ENCODE results near the gene ACSS2. TPM values are rescaled to one million over a fixed set of nuclear protein-coding genes. Genes with fewer than 3 reads are reported as not detected.
A peak's percentile ranks its signal among the peaks of the same experiment; 100 is the strongest.

The ACSS2 gene
- total RNA-seq, 1 donor from 2014 or later = 38.0 TPM

- Mint-ChIP-seq H3K4me3 (no peak overlapping the region), H3K27me3 (ENCODE audit: insufficient read depth) (no peaks in the 10 kb centered on the region), H3K9me3 (no peaks in the 10 kb centered on the region), H3K4me1 (ENCODE audit: low read depth) (no peaks in the 10 kb centered on the region), H3K27ac (no peak overlapping the region), H3K36me3 (ENCODE audit: low read depth) (peaks cover 31% of the 10 kb centered on the region)
- intact Hi-C loops (cut with micrococcal nuclease) = no loop called here
- DNase-seq (ENCODE audit: low spot score) = no peak
These were observed 71.6 kb downstream of the ACSS2 start for GRCh38 chr20:34948030-34948429.

GRCh38 chr20:34949120-34949519, 72.7 kb downstream of the ACSS2 start:
- no peak for DNase-seq (ENCODE audit: low spot score)
- Mint-ChIP-seq H3K27ac (no peak overlapping the region), H3K36me3 (ENCODE audit: low read depth) (peaks cover 28% of the 10 kb centered on the region), H3K27me3 (ENCODE audit: insufficient read depth) (no peaks in the 10 kb centered on the region), H3K9me3 (no peaks in the 10 kb centered on the region), H3K4me3 (no peak overlapping the region), H3K4me1 (ENCODE audit: low read depth) (no peaks in the 10 kb centered on the region)
- intact Hi-C loops (cut with micrococcal nuclease) = no loop called here

GRCh38 chr20:34951252-34951651, 74.8 kb downstream of the ACSS2 start:
- DNase-seq (ENCODE audit: low spot score) = no peak
- H3K27me3 Mint-ChIP-seq (ENCODE audit: insufficient read depth) = no peaks in the 10 kb centered on the region
- peaks cover 20% of the 10 kb centered on the region for H3K36me3 Mint-ChIP-seq (ENCODE audit: low read depth)
- H3K4me1 Mint-ChIP-seq (ENCODE audit: low read depth) = peaks cover 20% of the 10 kb centered on the region
- no peak overlapping the region for H3K27ac Mint-ChIP-seq
- intact Hi-C loops (cut with micrococcal nuclease) = loop anchor here (10.0 kb wide), 1 partner anchor 324 kb away; the partner anchor contains the start of gene MMP24OS
- no peak overlapping the region for H3K4me3 Mint-ChIP-seq
- no peaks in the 10 kb centered on the region for H3K9me3 Mint-ChIP-seq

- Mint-ChIP-seq H3K36me3 (ENCODE audit: low read depth) (peaks cover 19% of the 10 kb centered on the region), H3K4me3 (no peak overlapping the region), H3K9me3 (no peaks in the 10 kb centered on the region), H3K27ac (no peak overlapping the region), H3K4me1 (ENCODE audit: low read depth) (peaks cover 23% of the 10 kb centered on the region), H3K27me3 (ENCODE audit: insufficient read depth) (no peaks in the 10 kb centered on the region)
- DNase-seq (ENCODE audit: low spot score) = no peak
- intact Hi-C loops (cut with micrococcal nuclease) = loop anchor here (10.0 kb wide), 1 partner anchor 323 kb away; the partner anchor contains the start of gene MMP24OS
These were observed 75.2 kb downstream of the ACSS2 start for GRCh38 chr20:34951652-34952051.

GRCh38 chr20:34952671-34953070, 76.3 kb downstream of the ACSS2 start:
- no peaks in the 10 kb centered on the region for H3K9me3 Mint-ChIP-seq
- peaks cover 23% of the 10 kb centered on the region for H3K4me1 Mint-ChIP-seq (ENCODE audit: low read depth)
- no peak overlapping the region for H3K27ac Mint-ChIP-seq
- DNase-seq (ENCODE audit: low spot score) = no peak
- no peaks in the 10 kb centered on the region for H3K27me3 Mint-ChIP-seq (ENCODE audit: insufficient read depth)
- no peak overlapping the region for H3K4me3 Mint-ChIP-seq
- intact Hi-C loops (cut with micrococcal nuclease) = loop anchor here (10.0 kb wide), 1 partner anchor 322 kb away; the partner anchor contains the start of gene MMP24OS
- peaks cover 19% of the 10 kb centered on the region for H3K36me3 Mint-ChIP-seq (ENCODE audit: low read depth)

- Mint-ChIP-seq H3K27me3 (ENCODE audit: insufficient read depth) (no peaks in the 10 kb centered on the region), H3K36me3 (ENCODE audit: low read depth) (peaks cover 19% of the 10 kb centered on the region), H3K4me3 (peak overlapping the region; percentile 94), H3K9me3 (no peaks in the 10 kb centered on the region), H3K4me1 (ENCODE audit: low read depth) (peaks cover 23% of the 10 kb centered on the region), H3K27ac (no peak overlapping the region)
- intact Hi-C loops (cut with micrococcal nuclease) = loop anchor here (10.0 kb wide), 1 partner anchor 321 kb away; the partner anchor contains the start of gene MMP24OS
- DNase-seq (ENCODE audit: low spot score) = no peak
These were observed 77.5 kb downstream of the ACSS2 start for GRCh38 chr20:34953960-34954359.

GRCh38 chr20:34954904-34955230, 78.5 kb downstream of the ACSS2 start:
- no peak for DNase-seq (ENCODE audit: low spot score)
- Mint-ChIP-seq H3K4me1 (ENCODE audit: low read depth) (peaks cover 23% of the 10 kb centered on the region), H3K27me3 (ENCODE audit: insufficient read depth) (peaks cover 2% of the 10 kb centered on the region), H3K9me3 (no peaks in the 10 kb centered on the region), H3K4me3 (peak overlapping the region; percentile 94), H3K36me3 (ENCODE audit: low read depth) (peaks cover 15% of the 10 kb centered on the region), H3K27ac (peak overlapping the region; percentile 95)
- intact Hi-C loops (cut with micrococcal nuclease) = loop anchor here (1.0 to 10.0 kb wide), 8 partner anchors 37 to 586 kb away; partner anchors contain the start of genes ACSS2, MMP24OS, PIGU and TRPC4AP

- intact Hi-C loops (cut with micrococcal nuclease) = loop anchor here (1.0 to 10.0 kb wide), 9 partner anchors 37 to 586 kb away; partner anchors contain the start of genes ACSS2, EDEM2, MMP24OS and PIGU
- Mint-ChIP-seq H3K27ac (peak within 1 kb of the TSS; percentile 95), H3K4me1 (ENCODE audit: low read depth) (peaks cover 24% of the 10 kb centered on the region), H3K4me3 (peak within 1 kb of the TSS; percentile 94), H3K27me3 (ENCODE audit: insufficient read depth) (peaks cover 3% of the 10 kb centered on the region), H3K9me3 (no peaks in the 10 kb centered on the region), H3K36me3 (ENCODE audit: low read depth) (peaks cover 10% of the 10 kb centered on the region)
- peak; percentile 97 for DNase-seq (ENCODE audit: low spot score)
These were observed 79.0 kb downstream of the ACSS2 start, which contains the start of the genes GSS and MYH7B for GRCh38 chr20:34955231-34956040. Gene GSS (minus strand): TSS chr20:34955806. CDS start chr20:34951852, 3,954 bp downstream. Gene MYH7B (plus strand): TSS chr20:34955868. CDS start chr20:34978006, 22,138 bp downstream.

- Mint-ChIP-seq H3K36me3 (ENCODE audit: low read depth) (peaks cover 10% of the 10 kb centered on the region), H3K27me3 (ENCODE audit: insufficient read depth) (peaks cover 3% of the 10 kb centered on the region), H3K27ac (peak overlapping the region; percentile 95), H3K9me3 (no peaks in the 10 kb centered on the region), H3K4me1 (ENCODE audit: low read depth) (peaks cover 29% of the 10 kb centered on the region), H3K4me3 (peak overlapping the region; percentile 94)
- no peak for DNase-seq (ENCODE audit: low spot score)
- intact Hi-C loops (cut with micrococcal nuclease) = loop anchor here (1.0 to 10.0 kb wide), 3 partner anchors 191 to 319 kb away; partner anchors contain the start of genes EDEM2, MMP24OS and PIGU
These were observed 79.6 kb downstream of the ACSS2 start for GRCh38 chr20:34956041-34956458.

- DNase-seq (ENCODE audit: low spot score) = no peak
- Mint-ChIP-seq H3K9me3 (no peaks in the 10 kb centered on the region), H3K27ac (no peak overlapping the region), H3K27me3 (ENCODE audit: insufficient read depth) (peaks cover 3% of the 10 kb centered on the region), H3K4me3 (no peak overlapping the region), H3K4me1 (ENCODE audit: low read depth) (peaks cover 29% of the 10 kb centered on the region), H3K36me3 (ENCODE audit: low read depth) (peaks cover 8% of the 10 kb centered on the region)
- intact Hi-C loops (cut with micrococcal nuclease) = loop anchor here (1.0 to 10.0 kb wide), 3 partner anchors 190 to 318 kb away; partner anchors contain the start of genes EDEM2, MMP24OS and PIGU
These were observed 80.5 kb downstream of the ACSS2 start for GRCh38 chr20:34956751-34957472.

- Mint-ChIP-seq H3K27me3 (ENCODE audit: insufficient read depth) (peaks cover 16% of the 10 kb centered on the region), H3K27ac (no peak overlapping the region), H3K9me3 (no peaks in the 10 kb centered on the region), H3K36me3 (ENCODE audit: low read depth) (no peaks in the 10 kb centered on the region), H3K4me1 (ENCODE audit: low read depth) (peaks cover 6% of the 10 kb centered on the region), H3K4me3 (no peak overlapping the region)
- DNase-seq (ENCODE audit: low spot score) = no peak
- intact Hi-C loops (cut with micrococcal nuclease) = no loop called here
These were observed 88.1 kb downstream of the ACSS2 start for GRCh38 chr20:34964486-34964885.

- DNase-seq (ENCODE audit: low spot score) = no peak
- H3K27ac Mint-ChIP-seq = no peak overlapping the region
- H3K27me3 Mint-ChIP-seq (ENCODE audit: insufficient read depth) = peaks cover 13% of the 10 kb centered on the region
- H3K4me3 Mint-ChIP-seq = no peak overlapping the region
- no peaks in the 10 kb centered on the region for H3K9me3 Mint-ChIP-seq
- intact Hi-C loops (cut with micrococcal nuclease) = no loop called here
- no peaks in the 10 kb centered on the region for H3K36me3 Mint-ChIP-seq (ENCODE audit: low read depth)
- H3K4me1 Mint-ChIP-seq (ENCODE audit: low read depth) = peaks cover 6% of the 10 kb centered on the region
These were observed 88.6 kb downstream of the ACSS2 start for GRCh38 chr20:34965051-34965450.

All from activated T-helper 1 cell treated with anti-CD3 and anti-CD28 coated beads, Interleukin-12 subunit alpha, Interleukin-12 subunit beta, Interleukin-2, Interleukin-4 antibody, amounts not matched to agents 30 ng/mL and 10 ng/mL and 1 ng/mL, durations not matched to agents 14 hours and 24 hours and 36 hours (primary cell).